Measurements from ENCODE around the gene TULP4.

- TF ChIP-seq CTCF (conservative IDR thresholded peaks at IDR 0.05; ENCODE audit: low read depth, low read length) (no peak), EZH2 (IDR thresholded peaks at IDR 0.05; ENCODE audit: low read length, unreplicated experiment) (no peak)
These were observed 101.7 kb downstream of the TULP4 start for GRCh38 chr6:158413814-158414565.

Data from PC-3 (cell line).